Effector memory CD8-positive, alpha-beta T cell (primary cell): Measurements from ENCODE around the gene SS18.

Experiments used
- ATAC-seq: fragments of 150-1000 bp; cut with Tn5 transposase; replicated peaks from 2 replicates; pipeline ENCODE4 v1.10.0; 2021; ENCODE audit warnings: mild to moderate bottlenecking, moderate library complexity
- DNase-seq, 3 experiments: peaks; one replicate each; pipeline ENCODE4 v3.0.0; 2021
- H3K27ac Mint-ChIP-seq, 2 donors: one replicate each; pipeline ENCODE4 v1.8.0; 2022; ENCODE audit warnings: mild to moderate bottlenecking in 2 of 2, mixed read lengths in 2 of 2, moderate library complexity in 2 of 2
- H3K27me3 Mint-ChIP-seq, 2 donors: one replicate each; pipeline ENCODE4 v1.8.0; 2022; ENCODE audit warnings: mixed read lengths in 2 of 2
- H3K36me3 Mint-ChIP-seq: one replicate; pipeline ENCODE4 v1.8.0; 2022; ENCODE audit warnings: mild to moderate bottlenecking, moderate library complexity, mixed read lengths; ENCODE audit not compliant: insufficient read depth
- H3K4me1 Mint-ChIP-seq, 2 donors: one replicate each; pipeline ENCODE4 v1.8.0; 2022; ENCODE audit warnings: low read depth in 2 of 2, mixed read lengths in 2 of 2
- H3K4me3 Mint-ChIP-seq, 2 donors: one replicate each; pipeline ENCODE4 v1.8.0; 2022; ENCODE audit warnings: mild to moderate bottlenecking in 2 of 2, mixed read lengths in 2 of 2, moderate library complexity in 2 of 2
- H3K9me3 Mint-ChIP-seq, 2 donors: one replicate each; pipeline ENCODE4 v1.8.0; 2022; ENCODE audit warnings: mixed read lengths in 2 of 2

Gene SS18

DNA sequence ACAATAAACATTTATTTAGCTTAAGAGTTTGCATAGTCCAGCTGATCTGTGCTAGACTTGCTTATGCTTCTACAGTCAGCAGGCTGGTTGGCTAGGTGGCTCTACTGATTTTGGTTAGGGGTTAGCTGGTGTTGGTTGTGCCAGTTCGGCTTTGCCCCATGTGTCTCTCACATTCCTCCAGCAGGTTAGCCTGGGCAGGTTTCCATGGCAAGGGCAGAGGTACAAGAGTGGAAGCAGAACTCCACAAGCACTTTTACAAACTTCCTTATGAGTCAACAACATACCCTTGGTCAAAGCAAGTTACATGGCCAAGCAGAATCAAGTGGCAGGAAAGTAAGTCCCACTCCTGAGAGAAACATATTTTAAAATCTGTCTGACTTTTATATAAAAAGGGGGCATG lies 82.3 kb downstream of the SS18 start:
- Mint-ChIP-seq H3K4me1 (no peaks in the 10 kb centered on the region), H3K27me3 (no peaks in the 10 kb centered on the region), H3K36me3 (no peaks in the 10 kb centered on the region), H3K9me3 (no peaks in the 10 kb centered on the region), H3K4me3 (no peak overlapping the region), H3K27ac (no peak overlapping the region)
- DNase-seq (no peak), ATAC-seq (no peak)

DNA sequence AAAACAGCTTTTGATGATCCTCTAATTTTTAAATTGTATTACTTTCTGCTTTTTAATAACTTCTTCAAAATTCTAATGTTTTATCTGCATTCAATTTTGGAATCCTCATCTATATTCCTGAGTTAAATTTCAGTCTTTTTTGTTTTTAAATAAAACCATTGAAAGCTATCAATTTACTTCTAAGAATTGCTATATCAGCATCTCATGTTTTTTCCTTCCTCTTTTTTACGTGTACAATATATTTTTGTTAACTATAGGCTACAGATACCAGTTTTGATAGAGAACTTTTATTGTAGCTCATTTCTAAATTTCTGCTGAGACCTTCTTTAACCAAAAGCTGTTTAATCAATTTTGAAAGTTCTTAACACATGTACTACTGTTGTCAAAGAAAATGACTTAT lies 84.5 kb downstream of the SS18 start:
- H3K4me1 Mint-ChIP-seq: no peaks in the 10 kb centered on the region
- H3K27ac Mint-ChIP-seq: no peak overlapping the region
- ATAC-seq (no peak), DNase-seq (no peak)
- no peaks in the 10 kb centered on the region for H3K36me3 Mint-ChIP-seq
- H3K4me3 Mint-ChIP-seq: no peak overlapping the region
- no peaks in the 10 kb centered on the region for H3K9me3 Mint-ChIP-seq
- H3K27me3 Mint-ChIP-seq: no peaks in the 10 kb centered on the region

DNA sequence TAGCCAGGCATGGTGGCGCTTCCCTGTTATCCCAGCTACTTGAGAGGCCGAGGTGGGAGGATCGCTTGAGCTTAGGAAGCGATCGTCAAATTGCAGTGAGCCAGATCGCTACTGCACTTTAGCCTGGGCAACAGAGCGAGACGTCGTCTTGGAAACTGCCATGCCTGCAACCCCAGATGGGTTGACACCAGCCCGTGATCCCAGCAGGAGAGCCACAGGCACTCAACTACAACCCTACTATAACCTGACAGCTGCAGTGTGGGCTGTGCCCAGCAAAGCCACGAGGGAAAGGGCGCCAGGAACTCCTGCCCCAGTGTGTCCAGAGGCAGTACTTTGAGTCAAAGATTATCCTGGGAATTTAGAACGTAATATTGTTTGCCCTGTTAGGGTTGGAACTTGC lies 85.6 kb downstream of the SS18 start:
- Mint-ChIP-seq H3K27ac (no peak overlapping the region), H3K4me1 (no peaks in the 10 kb centered on the region), H3K9me3 (no peaks in the 10 kb centered on the region), H3K4me3 (no peak overlapping the region), H3K27me3 (no peaks in the 10 kb centered on the region), H3K36me3 (no peaks in the 10 kb centered on the region)
- DNase-seq: no peak
- ATAC-seq: no peak

DNA sequence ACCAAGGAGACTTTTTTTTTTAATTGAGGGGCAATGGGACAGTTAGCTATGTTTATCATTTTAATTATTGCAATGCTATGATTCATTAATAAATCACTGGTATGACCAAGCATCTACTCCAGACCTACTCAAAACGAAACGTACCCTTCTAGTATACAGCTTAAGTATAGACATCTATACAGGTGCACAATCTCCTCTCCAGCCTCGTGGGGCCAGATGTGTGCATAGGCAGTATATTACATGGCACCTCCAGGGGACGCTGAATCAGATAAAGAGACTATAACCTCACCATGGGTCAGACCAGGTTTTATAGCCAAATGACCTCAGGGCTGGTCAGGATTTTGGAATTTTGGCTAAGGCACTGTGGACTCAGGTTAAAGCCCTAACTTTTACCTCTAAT lies 86.6 kb downstream of the SS18 start:
- H3K27ac Mint-ChIP-seq: no peak overlapping the region

DNA sequence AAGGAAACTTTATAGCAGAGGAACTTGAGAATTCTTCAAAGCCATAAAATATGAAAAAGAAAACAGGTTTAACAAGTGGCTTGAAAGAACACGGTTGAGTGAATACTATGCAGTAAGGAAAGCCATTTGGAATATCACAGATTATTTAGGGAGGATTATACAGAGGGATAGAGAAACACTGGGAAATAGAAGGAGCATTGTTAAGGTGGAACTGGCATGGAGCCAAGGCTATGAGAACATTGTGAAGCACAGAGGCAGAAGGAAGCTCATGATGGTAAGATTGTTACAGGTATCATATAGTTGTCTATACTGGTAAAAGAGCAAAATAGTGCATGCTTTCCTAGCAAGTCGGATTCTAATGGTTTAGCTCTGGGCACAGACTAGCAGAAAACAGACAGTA lies 87.1 kb downstream of the SS18 start:
- Mint-ChIP-seq H3K4me1 (no peaks in the 10 kb centered on the region), H3K36me3 (no peaks in the 10 kb centered on the region), H3K4me3 (no peak overlapping the region), H3K9me3 (no peaks in the 10 kb centered on the region), H3K27me3 (no peaks in the 10 kb centered on the region), H3K27ac (no peak overlapping the region)
- ATAC-seq (no peak), DNase-seq (no peak)

More for the DNA sequence above, 86.6 kb downstream of the SS18 start:
- DNase-seq: no peak
- H3K36me3 Mint-ChIP-seq: no peaks in the 10 kb centered on the region
- no peak for ATAC-seq
- H3K27me3 Mint-ChIP-seq: no peaks in the 10 kb centered on the region
- H3K9me3 Mint-ChIP-seq: no peaks in the 10 kb centered on the region
- H3K4me1 Mint-ChIP-seq: no peaks in the 10 kb centered on the region
- H3K4me3 Mint-ChIP-seq: no peak overlapping the region

DNA sequence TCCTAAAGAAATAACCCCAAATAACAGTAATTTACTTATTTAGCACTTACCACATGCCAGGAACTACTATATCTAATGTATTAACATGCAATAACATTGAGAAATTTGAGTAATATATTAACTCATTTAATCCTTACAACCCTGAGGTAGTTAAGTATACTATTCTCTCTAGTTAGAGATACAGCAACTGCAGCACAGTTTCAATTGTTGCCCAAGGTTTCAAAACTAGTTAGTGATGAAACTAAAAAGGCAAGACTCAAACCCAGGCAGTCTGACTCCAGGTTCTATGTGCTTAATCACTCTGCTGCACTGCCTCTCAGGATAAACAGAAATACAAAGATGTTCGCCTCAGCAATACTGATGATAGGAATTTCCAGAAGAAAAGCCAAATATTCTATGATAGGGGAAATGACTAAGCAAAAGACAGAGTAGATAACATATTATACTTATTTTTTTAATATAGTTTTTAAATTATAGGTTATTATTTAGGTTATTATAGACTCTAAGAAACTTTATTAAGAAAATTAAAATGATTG lies 88.0 kb downstream of the SS18 start:
- Mint-ChIP-seq H3K36me3 (no peaks in the 10 kb centered on the region), H3K27ac (no peak overlapping the region), H3K9me3 (no peaks in the 10 kb centered on the region), H3K27me3 (no peaks in the 10 kb centered on the region), H3K4me3 (no peak overlapping the region), H3K4me1 (no peaks in the 10 kb centered on the region)
- DNase-seq (no peak), ATAC-seq (no peak)

DNA sequence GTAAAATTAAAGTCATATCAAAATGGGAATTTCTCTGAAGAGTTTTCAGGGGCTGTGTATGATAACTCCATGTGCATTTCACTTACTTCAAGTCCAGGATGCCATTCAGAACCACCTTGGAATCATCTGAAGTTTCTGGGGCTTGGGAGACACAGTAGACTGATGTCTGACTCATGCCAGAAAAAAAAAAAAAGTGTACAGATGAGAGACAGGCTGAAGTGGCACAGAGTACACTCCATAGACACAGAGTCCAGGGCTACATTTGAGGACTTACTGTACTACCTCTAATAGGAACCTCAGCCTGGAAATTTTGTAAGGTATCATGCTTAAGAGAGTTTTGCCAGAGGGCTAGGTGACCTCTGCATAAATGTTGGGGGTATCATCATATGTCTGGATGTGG lies 92.0 kb downstream of the SS18 start:
- Mint-ChIP-seq H3K27me3 (no peaks in the 10 kb centered on the region), H3K4me1 (no peaks in the 10 kb centered on the region), H3K36me3 (no peaks in the 10 kb centered on the region), H3K9me3 (no peaks in the 10 kb centered on the region), H3K4me3 (no peak overlapping the region), H3K27ac (no peak overlapping the region)
- no peak for DNase-seq
- no peak for ATAC-seq

DNA sequence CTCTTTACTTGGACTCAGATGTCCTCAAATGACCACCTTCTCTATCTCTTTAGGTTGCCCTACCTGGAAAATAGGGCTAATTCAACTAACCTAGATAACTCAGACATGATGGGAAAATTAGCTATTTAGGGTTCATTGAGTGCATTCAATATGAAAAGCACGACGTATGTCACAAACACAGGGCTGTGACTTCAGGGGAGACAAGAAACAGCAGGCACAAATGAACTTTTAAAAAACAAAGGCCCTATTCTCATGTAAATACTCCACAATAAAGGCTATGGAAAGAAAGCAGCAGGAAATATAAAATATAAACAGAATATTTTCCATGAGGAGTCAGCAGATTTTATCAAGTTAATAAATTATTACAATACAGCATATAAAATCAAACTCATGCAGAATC lies 97.8 kb downstream of the SS18 start:
- DNase-seq (no peak), ATAC-seq (no peak)
- Mint-ChIP-seq H3K9me3 (no peaks in the 10 kb centered on the region), H3K4me3 (no peak overlapping the region), H3K36me3 (no peaks in the 10 kb centered on the region), H3K4me1 (no peaks in the 10 kb centered on the region), H3K27me3 (peaks cover 6 to 23% of the 10 kb centered on the region in 2 donors), H3K27ac (no peak overlapping the region)

DNA sequence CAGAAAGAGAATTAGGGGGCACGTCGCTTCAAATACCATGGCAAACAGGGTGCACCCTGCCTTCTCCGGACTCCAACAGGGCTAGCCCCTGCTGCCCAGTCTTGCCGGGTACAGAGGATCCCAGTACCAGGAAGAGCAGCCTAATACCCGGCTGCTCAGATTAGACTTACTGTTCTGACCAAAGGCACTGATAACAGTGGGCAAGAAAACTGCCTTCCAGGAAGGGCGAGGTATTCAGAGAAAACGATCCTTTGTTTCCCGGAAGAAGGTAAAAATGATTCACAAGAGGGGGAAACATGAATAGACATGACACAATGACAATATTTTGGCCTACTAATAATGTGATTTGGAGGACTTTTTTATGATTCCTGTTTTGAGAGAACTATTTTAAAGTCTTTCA lies 99.9 kb downstream of the SS18 start:
- Mint-ChIP-seq H3K27ac (no peak overlapping the region), H3K4me3 (no peak overlapping the region), H3K27me3 (peaks cover 19 to 27% of the 10 kb centered on the region in 2 donors), H3K9me3 (no peaks in the 10 kb centered on the region), H3K4me1 (no peaks in the 10 kb centered on the region), H3K36me3 (no peaks in the 10 kb centered on the region)
- no peak for ATAC-seq
- no peak for DNase-seq

DNA sequence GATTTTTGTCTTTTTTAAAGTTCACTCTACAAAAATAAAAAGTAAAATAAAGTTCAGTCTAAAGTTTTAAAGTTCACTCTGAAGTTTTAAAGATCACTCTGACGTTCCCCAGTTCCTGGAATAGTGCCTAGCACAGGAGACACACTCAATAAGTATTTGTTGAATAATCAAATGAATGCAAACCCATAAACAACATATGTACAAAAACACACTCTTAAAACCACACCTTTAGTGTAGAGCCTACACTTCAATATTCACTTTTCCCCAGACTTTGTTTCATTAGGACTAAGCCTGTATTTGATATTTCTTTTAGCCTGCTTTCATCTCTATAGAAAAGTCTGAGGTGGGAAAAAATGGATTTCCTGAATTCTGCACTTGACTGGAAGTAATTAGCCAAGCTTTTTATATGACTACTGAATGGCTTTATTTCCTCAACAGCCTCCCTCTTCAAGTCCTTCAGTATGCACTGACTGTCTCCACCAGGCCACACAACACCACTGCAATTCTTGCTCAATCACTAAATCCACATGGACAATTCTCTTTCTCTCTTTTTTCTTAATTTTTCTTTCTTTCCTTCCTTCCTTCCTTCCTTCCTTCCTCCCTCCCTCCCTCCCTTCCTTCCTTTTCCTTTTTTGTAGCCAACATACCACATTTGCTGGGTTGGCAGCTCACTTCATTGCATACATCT lies 104.6 kb downstream of the SS18 start:
- Mint-ChIP-seq H3K36me3 (no peaks in the 10 kb centered on the region), H3K4me3 (no peak overlapping the region)
- ATAC-seq: no peak

DNA sequence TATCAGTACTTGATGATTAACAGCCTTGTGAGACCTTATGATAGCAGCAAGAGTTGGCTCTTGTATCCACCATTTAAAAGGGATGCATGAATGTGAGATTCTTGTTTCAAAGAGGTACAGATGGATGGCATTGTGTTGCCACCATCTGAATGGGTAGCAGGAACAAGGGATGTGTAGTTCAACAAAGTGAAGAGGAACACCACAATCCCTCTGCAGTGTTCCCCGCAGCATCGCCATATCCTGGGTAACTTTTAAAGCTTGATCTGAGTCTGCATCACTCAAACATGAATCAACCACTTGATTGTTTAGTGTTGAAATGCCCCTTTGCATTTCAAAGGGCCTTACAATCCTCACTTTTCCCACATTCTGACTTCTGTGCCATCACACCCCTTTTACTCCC lies 106.7 kb downstream of the SS18 start:
- Mint-ChIP-seq H3K27me3 (peaks cover 15 to 25% of the 10 kb centered on the region in 2 donors), H3K27ac (no peak overlapping the region), H3K4me1 (no peaks in the 10 kb centered on the region), H3K9me3 (no peaks in the 10 kb centered on the region), H3K36me3 (no peaks in the 10 kb centered on the region), H3K4me3 (no peak overlapping the region)
- ATAC-seq (no peak), DNase-seq (no peak)

More for the DNA sequence above, 104.6 kb downstream of the SS18 start:
- no peak overlapping the region for H3K27ac Mint-ChIP-seq
- no peaks in the 10 kb centered on the region for H3K4me1 Mint-ChIP-seq
- peaks cover 25 to 28% of the 10 kb centered on the region in 2 donors for H3K27me3 Mint-ChIP-seq
- no peak for DNase-seq
- H3K9me3 Mint-ChIP-seq: no peaks in the 10 kb centered on the region

DNA sequence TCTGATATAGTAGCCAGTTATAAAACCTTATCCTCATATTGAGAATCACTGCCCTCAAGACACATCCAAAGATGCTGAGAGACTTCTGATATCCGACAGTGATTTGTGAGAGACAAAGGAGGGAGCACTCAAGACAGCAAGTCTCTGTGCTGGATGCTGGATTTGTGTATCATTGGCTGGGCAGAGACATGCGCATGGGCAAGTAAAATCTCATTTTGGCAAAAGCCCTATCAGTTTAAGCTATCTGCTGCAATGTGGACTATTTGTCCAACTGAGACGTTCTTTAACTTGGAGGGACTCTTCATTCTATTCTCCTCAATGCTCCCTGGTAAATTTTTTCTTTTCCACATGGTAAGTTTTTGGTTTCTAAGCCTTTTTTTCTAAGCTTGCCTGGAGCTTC lies 107.5 kb downstream of the SS18 start:
- ATAC-seq: no peak
- Mint-ChIP-seq H3K4me3 (no peak overlapping the region), H3K27ac (no peak overlapping the region), H3K27me3 (peaks cover 15 to 25% of the 10 kb centered on the region in 2 donors), H3K36me3 (no peaks in the 10 kb centered on the region), H3K9me3 (no peaks in the 10 kb centered on the region), H3K4me1 (no peaks in the 10 kb centered on the region)
- DNase-seq: no peak

DNA sequence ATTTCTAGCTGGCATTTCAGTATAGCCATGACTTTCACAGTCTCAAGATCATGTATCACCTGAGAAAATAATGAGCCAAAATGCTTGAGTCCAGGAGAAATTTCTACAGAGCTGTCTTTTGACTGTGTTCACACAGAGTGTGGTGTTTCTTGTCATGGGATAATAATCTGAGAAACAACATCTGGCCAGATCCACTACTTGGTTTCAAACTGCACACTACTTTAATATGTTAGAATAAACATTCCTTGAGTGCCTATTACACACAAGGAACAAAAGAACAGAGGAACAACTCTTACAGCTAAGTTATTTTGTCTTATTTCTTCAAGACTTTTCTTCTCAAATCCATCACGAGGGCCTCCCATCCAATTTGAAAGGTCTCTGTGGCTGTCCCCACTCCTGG lies 108.3 kb downstream of the SS18 start:
- Mint-ChIP-seq H3K27ac (no peak overlapping the region), H3K4me1 (no peaks in the 10 kb centered on the region), H3K9me3 (no peaks in the 10 kb centered on the region), H3K27me3 (peaks cover 15 to 25% of the 10 kb centered on the region in 2 donors), H3K4me3 (no peak overlapping the region), H3K36me3 (no peaks in the 10 kb centered on the region)
- DNase-seq (no peak), ATAC-seq (no peak)

DNA sequence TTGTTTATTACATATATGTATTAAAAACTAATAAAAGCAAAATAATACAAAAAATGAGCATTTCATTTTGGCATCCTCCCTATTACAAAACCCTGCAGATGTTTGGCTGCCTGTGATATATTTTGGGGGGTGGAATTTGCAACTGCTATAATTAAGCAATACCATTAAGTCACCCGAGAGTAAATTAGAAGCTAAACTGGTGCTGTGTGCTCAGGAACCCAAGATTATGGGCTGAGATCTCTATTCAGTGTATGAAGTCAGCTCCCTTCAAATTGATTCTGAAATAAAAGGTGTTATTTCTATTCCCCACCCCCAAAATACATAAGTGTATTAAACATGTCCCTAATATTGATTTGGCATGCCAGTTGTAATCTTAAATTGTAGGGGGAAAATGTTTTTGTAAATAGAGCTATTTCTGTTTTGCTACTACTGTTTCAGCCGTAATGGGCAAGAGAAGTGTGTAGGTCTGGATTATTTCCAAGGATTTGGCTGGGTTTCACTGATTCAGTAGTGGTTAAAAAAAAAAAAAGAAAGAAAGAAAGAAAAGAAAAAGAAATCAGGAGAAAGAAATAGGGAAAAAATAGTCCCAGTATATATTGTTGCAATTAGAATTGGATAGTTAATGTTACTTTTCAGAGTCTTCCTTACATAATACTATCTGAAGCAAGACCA lies 110.9 kb downstream of the SS18 start:
- Mint-ChIP-seq H3K4me3 (no peak overlapping the region), H3K36me3 (no peaks in the 10 kb centered on the region), H3K4me1 (no peaks in the 10 kb centered on the region), H3K9me3 (no peaks in the 10 kb centered on the region), H3K27me3 (peaks cover 8% of the 10 kb centered on the region in 2 donors), H3K27ac (no peak overlapping the region)
- no peak for DNase-seq
- no peak for ATAC-seq
